ENCODE measurements around the gene UBE3C.

The UBE3C gene

GRCh38 chr7:157278167-157278790, 139.6 kb downstream of the UBE3C start:
- no peak overlapping the region for H3K4me3 ChIP-seq (ENCODE audit: low read depth, low read length)
- no peak for DNase-seq (ENCODE audit: low read depth, low spot score)
- in situ Hi-C loops (cut with HindIII; ENCODE audit: low sequenced_read_pairs): no loop called here
- TF ChIP-seq, protein P1, sequence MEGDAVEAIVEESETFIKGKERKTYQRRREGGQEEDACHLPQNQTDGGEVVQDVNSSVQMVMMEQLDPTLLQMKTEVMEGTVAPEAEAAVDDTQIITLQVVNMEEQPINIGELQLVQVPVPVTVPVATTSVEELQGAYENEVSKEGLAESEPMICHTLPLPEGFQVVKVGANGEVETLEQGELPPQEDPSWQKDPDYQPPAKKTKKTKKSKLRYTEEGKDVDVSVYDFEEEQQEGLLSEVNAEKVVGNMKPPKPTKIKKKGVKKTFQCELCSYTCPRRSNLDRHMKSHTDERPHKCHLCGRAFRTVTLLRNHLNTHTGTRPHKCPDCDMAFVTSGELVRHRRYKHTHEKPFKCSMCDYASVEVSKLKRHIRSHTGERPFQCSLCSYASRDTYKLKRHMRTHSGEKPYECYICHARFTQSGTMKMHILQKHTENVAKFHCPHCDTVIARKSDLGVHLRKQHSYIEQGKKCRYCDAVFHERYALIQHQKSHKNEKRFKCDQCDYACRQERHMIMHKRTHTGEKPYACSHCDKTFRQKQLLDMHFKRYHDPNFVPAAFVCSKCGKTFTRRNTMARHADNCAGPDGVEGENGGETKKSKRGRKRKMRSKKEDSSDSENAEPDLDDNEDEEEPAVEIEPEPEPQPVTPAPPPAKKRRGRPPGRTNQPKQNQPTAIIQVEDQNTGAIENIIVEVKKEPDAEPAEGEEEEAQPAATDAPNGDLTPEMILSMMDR (IDR thresholded peaks at IDR 0.05; ENCODE audit: low read depth, low read length): no peak

DNA sequence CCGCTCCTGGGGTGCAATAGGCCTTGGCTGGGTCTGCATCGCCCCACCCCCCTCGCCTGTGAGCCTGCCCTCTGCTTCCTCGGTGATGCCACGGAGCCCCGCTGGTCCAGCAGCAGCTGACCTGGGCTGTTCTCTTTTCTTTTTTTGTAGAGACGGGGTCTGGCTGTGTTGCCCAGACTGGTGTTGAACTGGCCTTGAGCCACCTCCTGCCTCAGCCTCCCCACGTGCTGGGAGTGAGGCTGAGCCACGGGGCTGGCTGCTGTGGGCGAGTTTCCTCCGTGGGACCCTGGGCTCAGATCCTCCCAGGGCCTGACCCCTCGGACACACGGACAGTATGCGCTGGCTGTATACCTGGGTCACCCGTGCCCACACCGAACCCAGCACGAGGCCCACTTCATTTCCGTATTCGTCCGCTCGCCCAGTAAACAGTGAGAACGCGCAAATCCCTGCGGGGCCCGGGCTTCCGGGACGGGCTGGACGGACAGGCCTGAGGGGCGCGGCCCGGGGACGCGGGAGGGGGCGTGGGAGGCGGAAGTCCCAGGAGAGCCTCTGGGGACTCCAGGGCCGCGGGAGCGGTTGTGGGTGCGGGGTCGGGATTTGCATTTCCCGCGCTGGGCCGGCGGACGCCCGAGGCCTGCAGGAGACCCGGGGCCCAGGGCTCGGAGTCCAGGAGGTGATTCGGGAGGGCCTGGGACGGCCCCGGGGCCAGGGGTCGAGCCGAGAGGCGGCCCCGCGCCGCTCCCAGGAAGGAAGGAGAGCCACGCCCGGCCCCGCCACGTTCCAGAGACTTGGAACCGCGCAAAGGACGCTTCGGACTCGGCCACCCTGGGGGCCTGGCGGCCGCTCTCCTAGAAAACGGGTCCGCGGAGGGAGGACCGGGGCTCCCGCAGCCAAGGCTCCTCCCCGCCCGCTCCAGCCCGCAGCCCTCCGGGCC, 140.3 kb downstream of the UBE3C start:
- H3K4me3 ChIP-seq (ENCODE audit: low read depth, low read length): peak overlapping the region; percentile 10
- in situ Hi-C loops (cut with HindIII; ENCODE audit: low sequenced_read_pairs): no loop called here
- TF ChIP-seq, protein P1 (IDR thresholded peaks at IDR 0.05; ENCODE audit: low read depth, low read length): no peak
- DNase-seq (ENCODE audit: low read depth, low spot score): no peak

- peak overlapping the region; percentile 10 for H3K4me3 ChIP-seq (ENCODE audit: low read depth, low read length)
- TF ChIP-seq, protein P1 (IDR thresholded peaks at IDR 0.05; ENCODE audit: low read depth, low read length): no peak
- no peak for DNase-seq (ENCODE audit: low read depth, low spot score)
- in situ Hi-C loops (cut with HindIII; ENCODE audit: low sequenced_read_pairs): no loop called here
Measured at GRCh38 chr7:157279741-157280215, 141.1 kb downstream of the UBE3C start.

- TF ChIP-seq, protein P1 (IDR thresholded peaks at IDR 0.05; ENCODE audit: low read depth, low read length): no peak
- DNase-seq (ENCODE audit: low read depth, low spot score): no peak
- in situ Hi-C loops (cut with HindIII; ENCODE audit: low sequenced_read_pairs): no loop called here
- no peak overlapping the region for H3K4me3 ChIP-seq (ENCODE audit: low read depth, low read length)
Measured at GRCh38 chr7:157280216-157280841, 141.6 kb downstream of the UBE3C start.

GRCh38 chr7:157281221-157281998, 142.7 kb downstream of the UBE3C start:
- TF ChIP-seq, protein P1 (IDR thresholded peaks at IDR 0.05; ENCODE audit: low read depth, low read length): no peak
- no peak for DNase-seq (ENCODE audit: low read depth, low spot score)
- no peak overlapping the region for H3K4me3 ChIP-seq (ENCODE audit: low read depth, low read length)
- in situ Hi-C loops (cut with HindIII; ENCODE audit: low sequenced_read_pairs): no loop called here

Measured in astrocyte of the spinal cord (primary cell).